Caco-2 (cell line): Measurements from ENCODE around the gene SMYD2. TPM values are rescaled to one million over a fixed set of nuclear protein-coding genes. Genes with fewer than 3 reads are reported as not detected.

ENCODE experiments used
- BruUV-seq: library from RNA; stranded (reverse); fragments of 400-500 nt; replicated peaks from 2 replicates; lab custom pipeline; 2021; lab: Mats Ljungman, UMichigan
- CTCF ChIA-PET: fragments of 300-600 bp; sonication (Branson Sonifier 250); formaldehyde crosslinking; loops from one replicate; lab custom pipeline; 2022; ENCODE audit warnings: antibody characterized with exemption; lab: Charles Lee
- POLR2A ChIA-PET: fragments of 300-600 bp; sonication (Branson Sonifier 250); formaldehyde crosslinking; loops from one replicate; lab custom pipeline; 2022; ENCODE audit warnings: antibody characterized with exemption; lab: Charles Lee
- DNase-seq, 2 experiments: peaks; one replicate each; pipeline versions ENCODE4 v3.0.0 to v3.0.0-alpha.2; 2020 to 2022
- H3K27me3 ChIP-seq: replicated peaks from 2 replicates; pipeline ENCODE4 v1.6.0; 2011; ENCODE audit warnings: low read length; ENCODE audit not compliant: control insufficient read depth, insufficient read depth
- H3K36me3 ChIP-seq: 2 replicates; pipeline ENCODE4 v1.5.1; 2011; ENCODE audit warnings: low read length; ENCODE audit not compliant: control insufficient read depth, insufficient read depth
- H3K4me1 ChIP-seq: fragments of 250-450 bp; sonication (Bioruptor Pico); 2 replicates; pipeline ENCODE4 v1.5.1; 2020; ENCODE audit warnings: mild to moderate bottlenecking
- H3K4me3 ChIP-seq: 2 replicates; pipeline ENCODE4 v1.5.1; 2011; ENCODE audit warnings: low read depth, mild to moderate bottlenecking, control low read depth, low read length
- H3K9me3 ChIP-seq: fragments of 250-450 bp; sonication (Bioruptor Pico); 2 replicates; pipeline ENCODE4 v1.5.1; 2020; ENCODE audit warnings: mild to moderate bottlenecking, moderate library complexity
- H3K27ac Mint-ChIP-seq: one replicate; pipeline ENCODE4 v1.8.0; 2022; ENCODE audit warnings: mixed read lengths; ENCODE audit not compliant: unreplicated experiment
- H3K27me3 Mint-ChIP-seq: one replicate; pipeline ENCODE4 v1.8.0; 2022; ENCODE audit warnings: mixed read lengths; ENCODE audit not compliant: insufficient read depth, unreplicated experiment
- H3K36me3 Mint-ChIP-seq: one replicate; pipeline ENCODE4 v1.8.0; 2022; ENCODE audit warnings: mild to moderate bottlenecking, mixed read lengths; ENCODE audit not compliant: insufficient read depth, unreplicated experiment
- H3K4me1 Mint-ChIP-seq: one replicate; pipeline ENCODE4 v1.8.0; 2022; ENCODE audit warnings: low read depth, mixed read lengths; ENCODE audit not compliant: unreplicated experiment
- H3K4me3 Mint-ChIP-seq: one replicate; pipeline ENCODE4 v1.8.0; 2022; ENCODE audit warnings: mild to moderate bottlenecking, moderate library complexity, mixed read lengths; ENCODE audit not compliant: unreplicated experiment
- H3K9me3 Mint-ChIP-seq: one replicate; pipeline ENCODE4 v1.8.0; 2022; ENCODE audit warnings: mixed read lengths; ENCODE audit not compliant: unreplicated experiment
- intact Hi-C: fragments of 100-400 bp; cut with micrococcal nuclease; formaldehyde crosslinking; loops from one replicate; pipeline ENCODE4 v1.10.0; 2022; ENCODE audit not compliant: unreplicated experiment
- total RNA-seq: library from RNA; stranded (reverse); gene quantifications from 2 replicates; pipeline ENCODE4 v1.2.3, GENCODE V29; 2022
- TF ChIP-seq, protein P1 (sequence below), 2 experiments: fragments of 200-600 bp in 1 of 2; IDR thresholded peaks; 1 replicate in 1 of 2; 2 replicates in 1 of 2; pipeline versions ENCODE4 v1.5.1 to v1.8.0; 2011 to 2022; ENCODE audit warnings: antibody characterized with exemption in 1 of 2, control low read depth in 1 of 2, inconsistent platforms in 1 of 2, low read depth in 1 of 2, low read length in 1 of 2, mild to moderate bottlenecking in 1 of 2, moderate library complexity in 1 of 2; ENCODE audit not compliant: insufficient read depth in 1 of 2, severe bottlenecking in 1 of 2, unreplicated experiment in 1 of 2

The SMYD2 gene
- total RNA-seq, 1 experiment from 2014 or later, result 182 TPM

DNA sequence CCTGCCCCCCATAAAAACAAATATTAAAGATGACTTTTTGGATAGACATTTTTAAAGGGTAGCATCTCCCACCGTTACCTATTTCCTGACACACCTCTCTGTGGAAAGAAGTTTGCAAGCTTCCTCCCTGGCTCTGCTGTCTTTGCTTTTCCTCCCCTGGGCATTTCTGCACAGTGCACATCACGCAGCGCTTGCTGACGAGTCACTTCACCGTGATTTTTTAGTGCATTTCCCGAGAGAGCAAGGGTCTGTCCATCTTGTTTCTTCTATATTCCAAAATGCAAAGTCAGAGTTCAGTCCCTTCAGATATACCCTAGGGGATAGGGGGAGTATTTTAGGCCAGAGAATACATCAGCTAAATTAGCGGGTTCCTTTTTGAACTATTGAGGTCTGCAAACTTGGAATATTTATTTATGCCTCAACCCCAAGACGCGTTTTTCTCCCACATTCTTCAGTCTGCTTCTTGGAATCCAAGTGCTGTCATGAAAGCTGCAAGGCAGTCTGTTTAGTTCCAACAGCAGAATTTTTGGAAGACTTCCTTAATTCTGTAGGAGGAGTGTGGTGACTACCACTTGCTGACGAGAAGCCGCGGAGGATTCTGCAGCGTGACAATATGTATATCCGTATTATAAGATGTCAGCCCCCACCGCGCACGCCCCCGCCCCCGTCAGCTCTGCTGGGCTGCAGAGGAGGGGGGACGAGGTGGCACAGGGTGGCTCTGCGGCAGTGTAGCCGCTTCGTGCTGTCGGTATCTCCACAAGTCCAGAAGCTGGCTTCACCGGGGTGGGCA is 22.4 kb downstream of the SMYD2 start:
- Mint-ChIP-seq H3K4me1 (peaks cover 14% of the 10 kb centered on the region), H3K27ac (no peak overlapping the region), H3K36me3 (peaks cover 68% of the 10 kb centered on the region), H3K9me3 (no peaks in the 10 kb centered on the region), H3K27me3 (no peaks in the 10 kb centered on the region), H3K4me3 (no peak overlapping the region)
- TF ChIP-seq, protein P1, sequence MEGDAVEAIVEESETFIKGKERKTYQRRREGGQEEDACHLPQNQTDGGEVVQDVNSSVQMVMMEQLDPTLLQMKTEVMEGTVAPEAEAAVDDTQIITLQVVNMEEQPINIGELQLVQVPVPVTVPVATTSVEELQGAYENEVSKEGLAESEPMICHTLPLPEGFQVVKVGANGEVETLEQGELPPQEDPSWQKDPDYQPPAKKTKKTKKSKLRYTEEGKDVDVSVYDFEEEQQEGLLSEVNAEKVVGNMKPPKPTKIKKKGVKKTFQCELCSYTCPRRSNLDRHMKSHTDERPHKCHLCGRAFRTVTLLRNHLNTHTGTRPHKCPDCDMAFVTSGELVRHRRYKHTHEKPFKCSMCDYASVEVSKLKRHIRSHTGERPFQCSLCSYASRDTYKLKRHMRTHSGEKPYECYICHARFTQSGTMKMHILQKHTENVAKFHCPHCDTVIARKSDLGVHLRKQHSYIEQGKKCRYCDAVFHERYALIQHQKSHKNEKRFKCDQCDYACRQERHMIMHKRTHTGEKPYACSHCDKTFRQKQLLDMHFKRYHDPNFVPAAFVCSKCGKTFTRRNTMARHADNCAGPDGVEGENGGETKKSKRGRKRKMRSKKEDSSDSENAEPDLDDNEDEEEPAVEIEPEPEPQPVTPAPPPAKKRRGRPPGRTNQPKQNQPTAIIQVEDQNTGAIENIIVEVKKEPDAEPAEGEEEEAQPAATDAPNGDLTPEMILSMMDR (IDR thresholded peaks at IDR 0.05; ENCODE audit: insufficient read depth in 1 of 2, low read depth in 1 of 2, low read length in 1 of 2, severe bottlenecking in 1 of 2, unreplicated experiment in 1 of 2), result no peak
- no peak overlapping the region for H3K4me3 ChIP-seq
- no peaks in the 10 kb centered on the region for H3K4me1 ChIP-seq
- ChIA-PET POLR2A (no interaction called here), CTCF (interaction anchor here (0.6 kb wide), 1 partner anchor 29 kb away, joined by 3 read pairs; no protein-coding TSS in a partner anchor)
- H3K36me3 ChIP-seq, result no peaks in the 10 kb centered on the region
- intact Hi-C loops, result no loop called here
- no peak for DNase-seq
- BruUV-seq, result no TSS peak
- no peaks in the 10 kb centered on the region for H3K9me3 ChIP-seq
- no peaks in the 10 kb centered on the region for H3K27me3 ChIP-seq

GRCh38 chr1:214305164-214305751 is 24.3 kb downstream of the SMYD2 start:
- Mint-ChIP-seq H3K27ac (no peak overlapping the region), H3K36me3 (peaks cover 51% of the 10 kb centered on the region), H3K4me3 (no peak overlapping the region), H3K9me3 (no peaks in the 10 kb centered on the region), H3K4me1 (peaks cover 24% of the 10 kb centered on the region), H3K27me3 (no peaks in the 10 kb centered on the region)
- H3K27me3 ChIP-seq, result no peaks in the 10 kb centered on the region
- BruUV-seq, result no TSS peak
- H3K4me3 ChIP-seq, result no peak overlapping the region
- H3K9me3 ChIP-seq, result no peaks in the 10 kb centered on the region
- ChIA-PET POLR2A (interaction anchor here (0.8 kb wide), 1 partner anchor 25 kb away, joined by 5 read pairs; no protein-coding TSS in a partner anchor), CTCF (no interaction called here)
- intact Hi-C loops, result no loop called here
- 0 out of 2 replicates have a peak, but pooled peaks cover 4% of the 10 kb centered on the region for H3K4me1 ChIP-seq
- DNase-seq, result no peak
- H3K36me3 ChIP-seq, result no peaks in the 10 kb centered on the region
- TF ChIP-seq, protein P1 (IDR thresholded peaks at IDR 0.05; ENCODE audit: insufficient read depth in 1 of 2, low read depth in 1 of 2, low read length in 1 of 2, severe bottlenecking in 1 of 2, unreplicated experiment in 1 of 2), result no peak

GRCh38 chr1:214306269-214306668 is 25.3 kb downstream of the SMYD2 start:
- DNase-seq, result no peak
- BruUV-seq, result no TSS peak
- peaks cover 52% of the 10 kb centered on the region for H3K36me3 Mint-ChIP-seq
- Histone ChIP-seq H3K9me3 (no peaks in the 10 kb centered on the region), H3K4me3 (no peak overlapping the region), H3K36me3 (no peaks in the 10 kb centered on the region; the same call in none of the 2 replicates), H3K27me3 (no peaks in the 10 kb centered on the region), H3K4me1 (0 out of 2 replicates have a peak, but pooled peaks cover 4% of the 10 kb centered on the region)
- H3K4me1 Mint-ChIP-seq, result peaks cover 24% of the 10 kb centered on the region
- H3K27me3 Mint-ChIP-seq, result no peaks in the 10 kb centered on the region
- no peaks in the 10 kb centered on the region for H3K9me3 Mint-ChIP-seq
- no peak overlapping the region for H3K27ac Mint-ChIP-seq
- intact Hi-C loops, result no loop called here
- POLR2A ChIA-PET, result no interaction called here
- TF ChIP-seq, protein P1 (IDR thresholded peaks at IDR 0.05; ENCODE audit: insufficient read depth in 1 of 2, low read depth in 1 of 2, low read length in 1 of 2, severe bottlenecking in 1 of 2, unreplicated experiment in 1 of 2), result no peak
- no peak overlapping the region for H3K4me3 Mint-ChIP-seq
- CTCF ChIA-PET, result interaction anchor here (1.6 kb wide), 1 partner anchor 26 kb away, joined by 4 read pairs; no protein-coding TSS in a partner anchor
